ENCODE measurements around the gene TBC1D2. TPM values are rescaled to one million over a fixed set of nuclear protein-coding genes. Genes with fewer than 3 reads are reported as not detected.

The TBC1D2 gene
- total RNA-seq, 2 experiments from 2014 or later, result 3.1 to 5.5 TPM

DNA sequence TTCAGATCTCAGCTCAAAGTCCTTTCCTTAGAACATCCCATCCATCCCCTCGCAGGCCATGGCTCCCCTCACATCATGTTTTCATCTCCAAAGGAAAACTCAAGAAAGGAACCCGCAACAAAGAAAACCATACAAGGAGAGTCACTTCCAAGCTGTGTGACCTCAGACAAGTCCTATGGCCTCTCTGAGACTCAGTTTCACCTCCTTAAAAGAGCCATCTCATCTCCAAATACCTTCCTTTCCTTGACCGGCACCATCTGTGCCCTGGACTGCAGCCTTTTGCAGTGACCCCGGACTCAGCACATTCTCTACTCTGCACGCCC lies 73.7 kb downstream of the TBC1D2 start:
- H3K79me2 ChIP-seq (ENCODE audit: insufficient read depth, low read depth, low read length), result no peaks in the 10 kb centered on the region
- TF ChIP-seq, protein P1, sequence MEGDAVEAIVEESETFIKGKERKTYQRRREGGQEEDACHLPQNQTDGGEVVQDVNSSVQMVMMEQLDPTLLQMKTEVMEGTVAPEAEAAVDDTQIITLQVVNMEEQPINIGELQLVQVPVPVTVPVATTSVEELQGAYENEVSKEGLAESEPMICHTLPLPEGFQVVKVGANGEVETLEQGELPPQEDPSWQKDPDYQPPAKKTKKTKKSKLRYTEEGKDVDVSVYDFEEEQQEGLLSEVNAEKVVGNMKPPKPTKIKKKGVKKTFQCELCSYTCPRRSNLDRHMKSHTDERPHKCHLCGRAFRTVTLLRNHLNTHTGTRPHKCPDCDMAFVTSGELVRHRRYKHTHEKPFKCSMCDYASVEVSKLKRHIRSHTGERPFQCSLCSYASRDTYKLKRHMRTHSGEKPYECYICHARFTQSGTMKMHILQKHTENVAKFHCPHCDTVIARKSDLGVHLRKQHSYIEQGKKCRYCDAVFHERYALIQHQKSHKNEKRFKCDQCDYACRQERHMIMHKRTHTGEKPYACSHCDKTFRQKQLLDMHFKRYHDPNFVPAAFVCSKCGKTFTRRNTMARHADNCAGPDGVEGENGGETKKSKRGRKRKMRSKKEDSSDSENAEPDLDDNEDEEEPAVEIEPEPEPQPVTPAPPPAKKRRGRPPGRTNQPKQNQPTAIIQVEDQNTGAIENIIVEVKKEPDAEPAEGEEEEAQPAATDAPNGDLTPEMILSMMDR (conservative IDR thresholded peaks at IDR 0.05; ENCODE audit: low read length), result no peak
- no peak for TF ChIP-seq EZH2phosphoT487 (IDR thresholded peaks at IDR 0.05; ENCODE audit: borderline replicate concordance, low read depth, low read length)
- BruUV-seq (replicated peaks), result no TSS peak
- H3K27ac ChIP-seq (ENCODE audit: low read depth, low read length, poor library complexity, severe bottlenecking), result no peak overlapping the region
- DNase-seq (ENCODE audit: low spot score), result no peak
- ChIA-PET CTCF (ENCODE audit: unreplicated experiment) (interaction anchor here (0.6 kb wide), 1 partner anchor 9 kb away, joined by 3 read pairs; no protein-coding TSS in a partner anchor), POLR2A (no interaction called here)
- no peak overlapping the region for H3K4me2 ChIP-seq (ENCODE audit: low read length)
- no peaks in the 10 kb centered on the region for H3K36me3 ChIP-seq (ENCODE audit: insufficient read depth, low read length)
- no peak overlapping the region for H2AFZ ChIP-seq (ENCODE audit: low read length)
- H3K4me3 ChIP-seq (ENCODE audit: low read depth, low read length, poor library complexity, severe bottlenecking), result no peak overlapping the region
- H3K9me3 ChIP-seq (ENCODE audit: low read length), result no peaks in the 10 kb centered on the region
- no peaks in the 10 kb centered on the region for H4K20me1 ChIP-seq (ENCODE audit: insufficient read depth, low read length)
- H3K4me1 ChIP-seq (ENCODE audit: insufficient read depth, low read length, poor library complexity, severe bottlenecking), result peaks cover 4% of the 10 kb centered on the region
- intact Hi-C loops (cut with micrococcal nuclease; ENCODE audit: unreplicated experiment), result no loop called here
- H3K9me2 ChIP-seq (ENCODE audit: insufficient read depth, low read length), result no peaks in the 10 kb centered on the region

DNA sequence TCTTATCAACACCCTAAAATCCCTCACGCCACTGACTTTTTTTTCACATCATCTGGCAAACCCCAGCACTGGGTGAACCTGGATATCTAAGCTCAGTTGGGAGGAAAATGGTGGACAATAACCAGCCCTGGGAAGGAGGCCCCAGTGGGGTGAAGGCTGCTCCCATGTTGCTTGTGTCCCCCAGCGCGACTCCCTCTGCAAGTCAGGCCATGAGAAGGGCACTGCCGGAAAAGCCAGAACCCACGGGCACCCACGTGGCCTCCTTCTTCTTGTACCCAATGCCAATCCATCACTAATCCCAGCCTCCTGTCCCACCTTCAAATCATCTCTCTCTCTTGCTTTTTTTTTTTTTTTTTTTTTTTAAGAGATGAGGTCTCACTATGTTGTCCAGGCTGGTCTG lies 74.5 kb downstream of the TBC1D2 start:
- Histone ChIP-seq H3K27ac (ENCODE audit: low read depth, low read length, poor library complexity, severe bottlenecking) (no peak overlapping the region), H3K79me2 (ENCODE audit: insufficient read depth, low read depth, low read length) (no peaks in the 10 kb centered on the region), H3K4me3 (ENCODE audit: low read depth, low read length, poor library complexity, severe bottlenecking) (no peak overlapping the region), H3K4me2 (ENCODE audit: low read length) (no peak overlapping the region), H3K36me3 (ENCODE audit: insufficient read depth, low read length) (no peaks in the 10 kb centered on the region), H3K9me3 (ENCODE audit: low read length) (no peaks in the 10 kb centered on the region), H3K9me2 (ENCODE audit: insufficient read depth, low read length) (no peaks in the 10 kb centered on the region), H3K4me1 (ENCODE audit: insufficient read depth, low read length, poor library complexity, severe bottlenecking) (peaks cover 4% of the 10 kb centered on the region), H2AFZ (ENCODE audit: low read length) (no peak overlapping the region), H4K20me1 (ENCODE audit: insufficient read depth, low read length) (no peaks in the 10 kb centered on the region)
- DNase-seq (ENCODE audit: low spot score), result no peak
- ChIA-PET CTCF (ENCODE audit: unreplicated experiment) (no interaction called here), POLR2A (no interaction called here)
- intact Hi-C loops (cut with micrococcal nuclease; ENCODE audit: unreplicated experiment), result no loop called here
- TF ChIP-seq EZH2phosphoT487 (IDR thresholded peaks at IDR 0.05; ENCODE audit: borderline replicate concordance, low read depth, low read length), result no peak
- TF ChIP-seq, protein P1 (conservative IDR thresholded peaks at IDR 0.05; ENCODE audit: low read length), result no peak
- BruUV-seq (replicated peaks), result no TSS peak

DNA sequence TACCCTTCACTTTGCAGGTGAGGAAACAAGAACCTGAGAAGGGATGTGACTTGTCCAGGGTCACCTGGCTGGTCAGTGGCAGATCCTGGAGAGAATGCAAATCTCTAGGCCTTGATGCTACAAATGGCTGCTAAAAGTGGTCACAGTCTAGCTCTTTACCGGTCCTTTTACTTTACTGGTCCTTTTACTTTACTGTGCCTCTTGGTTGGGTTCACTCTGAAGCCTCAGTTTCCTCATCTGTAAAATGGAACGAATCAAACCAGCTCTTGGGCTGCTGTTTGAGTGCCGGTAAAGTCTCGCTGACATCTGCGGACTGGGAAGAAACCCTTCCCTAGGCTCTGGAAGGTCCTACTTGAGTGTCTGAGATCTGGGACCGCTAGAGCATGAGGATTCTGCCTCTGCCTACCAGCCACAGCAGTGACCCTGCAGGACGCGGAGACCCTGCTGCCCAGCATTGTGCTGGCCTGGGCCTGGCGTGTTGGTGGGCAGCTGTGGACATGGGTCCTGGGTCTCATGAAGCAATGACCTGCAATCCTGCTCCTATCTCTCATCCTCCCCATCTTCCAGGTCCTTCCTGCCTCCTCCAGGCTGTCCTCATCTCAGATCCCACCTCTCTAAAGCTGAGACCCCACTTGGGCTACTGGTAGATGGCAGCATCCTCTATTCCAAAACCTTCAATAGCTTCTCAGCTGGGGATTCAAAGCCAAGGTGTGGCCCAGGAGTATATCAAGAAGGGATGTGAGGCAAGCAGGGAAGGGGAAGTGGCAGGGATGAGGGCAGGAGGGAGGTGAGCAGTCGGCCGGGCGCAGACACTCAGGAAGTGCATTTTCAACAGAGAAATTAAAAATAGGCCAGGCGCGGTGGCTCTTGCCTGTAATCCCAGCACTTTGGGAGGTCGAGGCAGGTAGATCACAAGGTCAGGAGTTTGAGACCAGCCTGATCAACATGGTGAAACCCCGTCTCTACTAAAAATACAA lies 76.3 kb downstream of the TBC1D2 start:
- H3K9me3 ChIP-seq (ENCODE audit: low read length), result no peaks in the 10 kb centered on the region
- DNase-seq (ENCODE audit: low spot score), result no peak
- no peak overlapping the region for H2AFZ ChIP-seq (ENCODE audit: low read length)
- no peak overlapping the region for H3K27ac ChIP-seq (ENCODE audit: low read depth, low read length, poor library complexity, severe bottlenecking)
- H3K4me2 ChIP-seq (ENCODE audit: low read length), result no peak overlapping the region
- BruUV-seq (replicated peaks), result no TSS peak
- peaks cover 4% of the 10 kb centered on the region for H3K4me1 ChIP-seq (ENCODE audit: insufficient read depth, low read length, poor library complexity, severe bottlenecking)
- TF ChIP-seq, protein P1 (conservative IDR thresholded peaks at IDR 0.05; ENCODE audit: low read length), result no peak
- no peak for TF ChIP-seq EZH2phosphoT487 (IDR thresholded peaks at IDR 0.05; ENCODE audit: borderline replicate concordance, low read depth, low read length)
- no peaks in the 10 kb centered on the region for H3K79me2 ChIP-seq (ENCODE audit: insufficient read depth, low read depth, low read length)
- CTCF ChIA-PET (ENCODE audit: unreplicated experiment), result no interaction called here
- POLR2A ChIA-PET, result interaction anchor here (0.6 kb wide), 1 partner anchor 1305 kb away, joined by 3 read pairs; no protein-coding TSS in a partner anchor
- H3K4me3 ChIP-seq (ENCODE audit: low read depth, low read length, poor library complexity, severe bottlenecking), result no peak overlapping the region
- H3K9me2 ChIP-seq (ENCODE audit: insufficient read depth, low read length), result no peaks in the 10 kb centered on the region
- intact Hi-C loops (cut with micrococcal nuclease; ENCODE audit: unreplicated experiment), result no loop called here
- no peaks in the 10 kb centered on the region for H4K20me1 ChIP-seq (ENCODE audit: insufficient read depth, low read length)
- H3K36me3 ChIP-seq (ENCODE audit: insufficient read depth, low read length), result no peaks in the 10 kb centered on the region
